Activated CD8-positive, alpha-beta memory T cell treated with anti-CD3 and anti-CD28 coated beads, Interleukin-2, amount 50 U/mL, for 1 hour (primary cell): Measurements from ENCODE around the gene FBLIM1.

Source experiments
- DNase-seq: peaks from one replicate; pipeline ENCODE4 v3.0.0-alpha.2; 2020; ENCODE audit errors: extremely low read depth

The FBLIM1 gene

GRCh38 chr1:15730936-15731335 is 27.7 kb upstream of the FBLIM1 start:
- no peak for DNase-seq

- DNase-seq: no peak
These were observed 26.6 kb upstream of the FBLIM1 start for GRCh38 chr1:15731735-15732685.

GRCh38 chr1:15732686-15733081 is 25.9 kb upstream of the FBLIM1 start:
- no peak for DNase-seq

- no peak for DNase-seq
These were observed 25.3 kb upstream of the FBLIM1 start for GRCh38 chr1:15733218-15733725.

GRCh38 chr1:15733726-15734226 is 24.8 kb upstream of the FBLIM1 start:
- no peak for DNase-seq

- no peak for DNase-seq
These were observed 24.3 kb upstream of the FBLIM1 start for GRCh38 chr1:15734296-15734695.

- DNase-seq: no peak
These were observed 23.7 kb upstream of the FBLIM1 start for GRCh38 chr1:15734901-15735300.

- no peak for DNase-seq
These were observed 23.1 kb upstream of the FBLIM1 start for GRCh38 chr1:15735304-15736037.

GRCh38 chr1:15736038-15736891 is 22.3 kb upstream of the FBLIM1 start, which contains the start of gene SLC25A34:
TSS of gene SLC25A34 (plus strand) at chr1:15736258. CDS start at chr1:15736486, 228 bp downstream.
- no peak for DNase-seq

GRCh38 chr1:15736892-15737261 is 21.7 kb upstream of the FBLIM1 start:
- no peak for DNase-seq

- DNase-seq: no peak
These were observed 21.0 kb upstream of the FBLIM1 start for GRCh38 chr1:15737324-15738319.

- no peak for DNase-seq
These were observed 20.0 kb upstream of the FBLIM1 start for GRCh38 chr1:15738416-15739113.

GRCh38 chr1:15739259-15739658 is 19.3 kb upstream of the FBLIM1 start:
- no peak for DNase-seq

- no peak for DNase-seq
These were observed 18.9 kb upstream of the FBLIM1 start for GRCh38 chr1:15739745-15740144.

GRCh38 chr1:15740924-15741850 is 17.4 kb upstream of the FBLIM1 start:
- peak; percentile 18 for DNase-seq

GRCh38 chr1:15742339-15742801 is 16.2 kb upstream of the FBLIM1 start, which contains the start of gene TMEM82:
TSS of gene TMEM82 (plus strand) at chr1:15742499. CDS start at chr1:15742560, 61 bp downstream.
- DNase-seq: no peak

GRCh38 chr1:15744122-15744679 is 14.4 kb upstream of the FBLIM1 start:
- no peak for DNase-seq

GRCh38 chr1:15747378-15747777 is 11.2 kb upstream of the FBLIM1 start:
- no peak for DNase-seq
